GM12878 (cell line): ENCODE data around the gene GCNT2. TPM values are rescaled to one million over a fixed set of nuclear protein-coding genes. Genes with fewer than 3 reads are reported as not detected.
A peak's percentile ranks its signal among the peaks of the same experiment; 100 is the strongest.

Experiments used
- ATAC-seq: fragments of 200-7000 bp; cut with Tn5 transposase; 3 replicates; pipeline ENCODE4 v1.9.1; 2020; ENCODE audit warnings: mild to moderate bottlenecking, moderate library complexity
- BruUV-seq: library from RNA; stranded (reverse); fragments of 400-500 nt; replicated peaks from 2 replicates; lab custom pipeline; 2021; lab: Mats Ljungman, UMichigan
- CTCF ChIA-PET: fragments of 300-600 bp; sonication (Branson Sonifier 250); formaldehyde crosslinking; extraction: SDS; loops from one replicate; lab custom pipeline; 2021; ENCODE audit warnings: inconsistent platforms; lab: Yijun Ruan, JAX
- POLR2A ChIA-PET: fragments of 350-600 bp; formaldehyde crosslinking; extraction: SDS; loops from one replicate; lab custom pipeline; 2021; ENCODE audit warnings: inconsistent platforms; lab: Charles Lee
- RAD21 ChIA-PET: fragments of 300-600 bp; sonication (Branson Sonifier 250); formaldehyde crosslinking; loops from one replicate; lab custom pipeline; 2023; ENCODE audit warnings: antibody characterized with exemption; ENCODE audit not compliant: unreplicated experiment; lab: Charles Lee
- SMC1A ChIA-PET: fragments of 300-600 bp; sonication (Branson Sonifier 250); formaldehyde crosslinking; loops from one replicate; lab custom pipeline; 2023; ENCODE audit not compliant: unreplicated experiment, uncharacterized antibody; lab: Charles Lee
- DNase-seq: peaks from one replicate; pipeline ENCODE4 v3.0.0-alpha.2; 2011; ENCODE audit warnings: low read depth, low spot score
- FAIRE-seq: peaks from 3 replicates; lab custom pipeline; 2011; peaks lifted over from hg19 to GRCh38; lab: Jason Lieb, UNC
- H2AFZ ChIP-seq: 2 replicates; pipeline ENCODE4 v1.6.0; 2011; ENCODE audit warnings: low read depth, low read length, control low read depth; ENCODE audit not compliant: control insufficient read depth
- H3K27ac ChIP-seq: 2 replicates; pipeline ENCODE4 v1.5.1; 2011; ENCODE audit warnings: control low read depth; ENCODE audit not compliant: control insufficient read depth, insufficient read depth
- H3K27me3 ChIP-seq, 2 experiments: replicated peaks in 1 of 2; 2 replicates each; pipeline versions ENCODE4 v1.6.0 to v1.6.1; 2011; ENCODE audit warnings: low read length in 1 of 2; ENCODE audit not compliant: control insufficient read depth in 2 of 2, insufficient read depth in 2 of 2
- H3K36me3 ChIP-seq, 2 experiments: 2 replicates each; pipeline ENCODE4 v1.5.1; 2011; ENCODE audit warnings: low read length in 1 of 2; ENCODE audit not compliant: control insufficient read depth in 2 of 2, insufficient read depth in 2 of 2
- H3K4me1 ChIP-seq: 2 replicates; pipeline ENCODE4 v1.6.1; 2011; ENCODE audit warnings: mild to moderate bottlenecking, low read length, moderate library complexity, mixed read lengths; ENCODE audit not compliant: control insufficient read depth, insufficient read depth
- H3K4me2 ChIP-seq: 2 replicates; pipeline ENCODE4 v1.6.0; 2011; ENCODE audit warnings: control low read depth; ENCODE audit not compliant: control insufficient read depth, insufficient read depth
- H3K4me3 ChIP-seq: fragments of 200-600 bp; sonication (generic); 2 replicates; pipeline ENCODE4 v1.5.1; 2016
- H3K79me2 ChIP-seq: 2 replicates; pipeline ENCODE4 v1.6.0; 2011; ENCODE audit warnings: low read length; ENCODE audit not compliant: control insufficient read depth, insufficient read depth
- H3K9ac ChIP-seq: 2 replicates; pipeline ENCODE4 v1.8.0; 2011; ENCODE audit warnings: low read length, control low read depth, mixed read lengths; ENCODE audit not compliant: control insufficient read depth, insufficient read depth
- H3K9me3 ChIP-seq: replicated peaks from 3 replicates; pipeline ENCODE4 v1.5.1; 2011; ENCODE audit warnings: mild to moderate bottlenecking, low read length; ENCODE audit not compliant: control insufficient read depth, insufficient read depth
- H4K20me1 ChIP-seq: 2 replicates; pipeline ENCODE4 v1.6.0; 2011; ENCODE audit not compliant: control insufficient read depth, insufficient read depth
- ATF2 ChIP-seq: IDR thresholded peaks from 2 replicates; pipeline ENCODE4 v1.6.1; 2012; ENCODE audit warnings: low read length, inconsistent platforms
- BCLAF1 ChIP-seq: fragments of 450-650 bp; IDR thresholded peaks from 2 replicates; pipeline ENCODE4 v1.6.1; 2017; ENCODE audit warnings: antibody characterized with exemption, mild to moderate bottlenecking, moderate library complexity
- CBX3 ChIP-seq: fragments of 200-600 bp; sonication (generic); IDR thresholded peaks from 2 replicates; pipeline ENCODE4 v1.6.1; 2016; ENCODE audit warnings: low read depth, borderline replicate concordance
- CBX5 ChIP-seq: sonication (generic); IDR thresholded peaks from 2 replicates; pipeline ENCODE4 v1.6.1; 2016; ENCODE audit warnings: low read depth, moderate library complexity, mild to moderate bottlenecking, inconsistent platforms
- EED ChIP-seq: sonication (generic); IDR thresholded peaks from 2 replicates; pipeline ENCODE4 v1.6.1; 2016; ENCODE audit warnings: antibody characterized with exemption, low read depth
- HDAC2 ChIP-seq: fragments of 200-600 bp; sonication (generic); IDR thresholded peaks from 2 replicates; pipeline ENCODE4 v1.6.1; 2017
- MXI1 ChIP-seq: fragments of 150-350 bp; IDR thresholded peaks from 2 replicates; pipeline ENCODE4 v1.6.1; 2011; ENCODE audit warnings: low read depth, mild to moderate bottlenecking, inconsistent platforms, low read length, improper control_type of control experiment
- NFYB ChIP-seq: IDR thresholded peaks from 2 replicates; pipeline ENCODE4 v1.6.1; 2011; ENCODE audit warnings: low read depth, mild to moderate bottlenecking, low read length, improper control_type of control experiment, moderate library complexity; ENCODE audit not compliant: insufficient read depth
- PBX3 ChIP-seq: IDR thresholded peaks from 2 replicates; pipeline ENCODE4 v1.6.1; 2011; ENCODE audit warnings: mild to moderate bottlenecking, low read depth, low read length, moderate library complexity; ENCODE audit not compliant: insufficient replicate concordance
- RELA ChIP-seq: fragments of 450-650 bp; IDR thresholded peaks from 2 replicates; pipeline ENCODE4 v1.8.0; 2014; ENCODE audit warnings: borderline replicate concordance; ENCODE audit not compliant: partially characterized antibody
- ZBED1 ChIP-seq: IDR thresholded peaks from 2 replicates; pipeline ENCODE4 v1.6.1; 2016; ENCODE audit warnings: borderline replicate concordance
- WGBS: methylation state at CpG from one replicate; pipeline ENCODE4 v1.1.6; 2016; ENCODE audit warnings: low lambda C conversion rate; ENCODE audit not compliant: insufficient replicate concordance, insufficient coverage; ENCODE audit errors: missing lambda C conversion rate; 5-methylcytosine and 5-hydroxymethylcytosine counted together
- in situ Hi-C: fragments of 300-500 bp; cut with MboI; formaldehyde crosslinking; loops from 9 replicates; pipeline ENCODE4 v1.14.3; 2018; ENCODE audit warnings: mixed read lengths
- intact Hi-C: fragments of 100-400 bp; cut with micrococcal nuclease; formaldehyde crosslinking; loops from one replicate; pipeline ENCODE4 v1.14.2; 2022; ENCODE audit not compliant: unreplicated experiment
- polyA plus RNA-seq, 11 experiments: library from polyadenylated mRNA; depleted of rRNA in 4 of 11; unstranded in 6 of 11; stranded (reverse) in 5 of 11; fragments of >200 nt; fragmentation: Nextera tagmentation in 4 of 11; fragmentation: Illumina TruSeq in 1 of 11; extraction: Ambion mirVana in 4 of 11; extraction: Trizol in 1 of 11; gene quantifications; 1 replicate in 1 of 11; 2 replicates in 10 of 11; pipeline versions ENCODE4 v1.2.1 to v1.2.3, GENCODE V29; 2011 to 2016; ENCODE audit warnings: inconsistent platforms in 2 of 11, missing spikeins in 2 of 11, low read depth in 1 of 11
- total RNA-seq, 4 experiments: library from RNA; depleted of rRNA in 3 of 4; stranded (reverse); fragments of >200 nt in 3 of 4; fragmentation: Illumina TruSeq in 1 of 4; extraction: Trizol in 1 of 4; gene quantifications; 2 replicates each; pipeline versions ENCODE4 v1.2.1 to v1.2.3, GENCODE V29; 2013 to 2021

GCNT2 gene
- total and polyA plus RNA-seq, 10 of the 15 experiments (the other 5 are each of a cell fraction or from before 2014, with no cell fraction given): 5.0 to 21.6 (median 11.9) TPM

GRCh38 chr6:10540073-10540746 is 19.1 kb downstream of the GCNT2 start:
- no peaks in the 10 kb centered on the region; the same call in 2 of the 3 replicates for H3K9me3 ChIP-seq
- H3K4me3 ChIP-seq: 0 out of 2 replicates have a peak overlapping the region, but pooled peaks have one; percentile 24
- TF ChIP-seq CBX5 (no peak), EED (0 out of 2 replicates have a peak, but pooled peaks have one; percentile 16)
- ChIA-PET SMC1A (interaction anchor here (1.2 kb wide), 1 partner anchor 19 kb away, joined by 4 read pairs; the partner anchor contains the start of gene GCNT2), CTCF (interaction anchor here (0.9 kb wide), 1 partner anchor 29 kb away, joined by 3 read pairs; no protein-coding TSS in a partner anchor), RAD21 (no interaction called here), POLR2A (no interaction called here)
- FAIRE-seq: no peak
- H3K27ac ChIP-seq: peak overlapping the region; percentile 11; the same call in 1 of the 2 replicates
- intact Hi-C loops (no loop called here), in situ Hi-C loops (no loop called here)
- BruUV-seq: no TSS peak
- H3K36me3 ChIP-seq: no peaks in the 10 kb centered on the region
- no peak overlapping the region for H3K9ac ChIP-seq
- ATAC-seq: no peak
- H4K20me1 ChIP-seq: no peaks in the 10 kb centered on the region
- peak overlapping the region; percentile 57; the same call in 1 of the 2 replicates for H3K4me2 ChIP-seq
- H3K79me2 ChIP-seq: peaks cover 63% of the 10 kb centered on the region
- no peak overlapping the region for H2AFZ ChIP-seq
- H3K27me3 ChIP-seq: no peaks in the 10 kb centered on the region
- DNase-seq: no peak
- peaks cover 18% of the 10 kb centered on the region for H3K4me1 ChIP-seq
- WGBS: 38% methylated on average over 4 of the region's 4 CpGs

GRCh38 chr6:10541591-10541990 is 20.4 kb downstream of the GCNT2 start:
- ChIA-PET POLR2A (no interaction called here), SMC1A (interaction anchor here (1.1 to 1.3 kb wide), 2 partner anchors 63 to 255 kb away, joined by 3 read pairs; no protein-coding TSS in a partner anchor), RAD21 (no interaction called here), CTCF (no interaction called here)
- Histone ChIP-seq H2AFZ (no peak overlapping the region), H3K9me3 (no peaks in the 10 kb centered on the region; the same call in 2 of the 3 replicates), H3K36me3 (no peaks in the 10 kb centered on the region), H3K9ac (no peak overlapping the region), H3K27ac (no peak overlapping the region), H3K4me3 (no peak overlapping the region), H3K27me3 (no peaks in the 10 kb centered on the region), H3K4me2 (no peak overlapping the region), H3K79me2 (peaks cover 61% of the 10 kb centered on the region), H3K4me1 (peaks cover 10% of the 10 kb centered on the region), H4K20me1 (no peaks in the 10 kb centered on the region)
- in situ Hi-C loops (no loop called here), intact Hi-C loops (no loop called here)
- FAIRE-seq (no peak), ATAC-seq (no peak), DNase-seq (no peak)
- 70% methylated on average over 1 of the region's 1 CpG for WGBS
- TSS peak; percentile 38 for BruUV-seq
- TF ChIP-seq BCLAF1 (no peak), NFYB (no peak), HDAC2 (no peak), RELA (no peak), ZBED1 (no peak), CBX3 (no peak), ATF2 (no peak), MXI1 (no peak), PBX3 (no peak)
